A549 (cell line): ENCODE results near the gene SNRNP70. TPM values are rescaled to one million over a fixed set of nuclear protein-coding genes. Genes with fewer than 3 reads are reported as not detected.

Experiments used
- ATAC-seq, 2 experiments: fragments of 200-7000 bp in 1 of 2; fragments of >200 bp in 1 of 2; cut with Nextera tagmentation in 1 of 2; cut with Tn5 transposase in 1 of 2; 3 replicates each; pipeline versions ENCODE4 v1.8.0 to v1.9.1; 2018 to 2020; ENCODE audit warnings: mild to moderate bottlenecking in 1 of 2, moderate library complexity in 1 of 2
- CTCF ChIA-PET: fragments of 300-600 bp; sonication (Branson Sonifier 250); formaldehyde crosslinking; extraction: SDS; loops from one replicate; lab custom pipeline; 2021; ENCODE audit warnings: antibody characterized with exemption, inconsistent platforms; lab: Yijun Ruan, JAX
- POLR2A ChIA-PET: fragments of 350-600 bp; formaldehyde crosslinking; extraction: SDS; loops from one replicate; lab custom pipeline; 2021; ENCODE audit warnings: antibody characterized with exemption, inconsistent platforms; lab: Yijun Ruan, JAX
- DNase-seq, 2 experiments: peaks; one replicate each; pipeline versions ENCODE4 v3.0.0 to v3.0.0-alpha.2; 2011 to 2016; ENCODE audit warnings: low read depth in 1 of 2, low spot score in 1 of 2
- FAIRE-seq: peaks from 2 replicates; lab custom pipeline; 2011; peaks lifted over from hg19 to GRCh38; lab: Jason Lieb, UNC
- H3K27ac ChIP-seq, 2 experiments: fragments of >200 bp; sonication (Bioruptor Twin); formaldehyde crosslinking; 3 replicates each; pipeline ENCODE4 v1.5.1; 2016 to 2017
- H3K4me1 ChIP-seq: fragments of >200 bp; sonication (Bioruptor Twin); formaldehyde crosslinking; 3 replicates; pipeline ENCODE4 v1.6.1; 2016
- H3K4me2 ChIP-seq: fragments of >200 bp; sonication (Bioruptor Twin); formaldehyde crosslinking; 3 replicates; pipeline ENCODE4 v1.6.1; 2016
- H3K4me3 ChIP-seq: fragments of >200 bp; sonication (Bioruptor Twin); formaldehyde crosslinking; 3 replicates; pipeline ENCODE4 v1.5.1; 2016
- H3K9me3 ChIP-seq: fragments of >200 bp; sonication (Bioruptor Twin); formaldehyde crosslinking; 3 replicates; pipeline ENCODE4 v1.6.1; 2016
- BHLHE40 ChIP-seq: IDR thresholded peaks from 2 replicates; pipeline ENCODE4 v1.6.1; 2012; ENCODE audit warnings: low read depth, low read length, inconsistent platforms
- CBX2 ChIP-seq: fragments of 200-600 bp; sonication (generic); IDR thresholded peaks from 2 replicates; pipeline ENCODE4 v1.6.1; 2016; ENCODE audit warnings: low read depth, mild to moderate bottlenecking, borderline replicate concordance
- CBX8 ChIP-seq: fragments of 200-600 bp; sonication (generic); IDR thresholded peaks from 2 replicates; pipeline ENCODE4 v1.6.1; 2016
- CEBPB ChIP-seq, 2 experiments: fragments of >200 bp in 1 of 2; sonication (Bioruptor Twin) in 1 of 2; formaldehyde crosslinking in 1 of 2; IDR thresholded peaks; 2 replicates each; pipeline ENCODE4 v1.6.1; 2012 to 2016
- CHD2 ChIP-seq: fragments of 150-350 bp; IDR thresholded peaks from 2 replicates; pipeline ENCODE4 v1.6.1; 2014; ENCODE audit warnings: low read length; ENCODE audit not compliant: partially characterized antibody
- EP300 ChIP-seq, 2 experiments: fragments of >200 bp; sonication (Bioruptor Twin); formaldehyde crosslinking; IDR thresholded peaks; 2 replicates in 1 of 2; 3 replicates in 1 of 2; pipeline ENCODE4 v1.6.1; 2016 to 2017
- FOSB ChIP-seq: fragments of 250-450 bp; sonication (Bioruptor Pico); IDR thresholded peaks from 2 replicates; pipeline ENCODE4 v1.5.0; 2020; ENCODE audit warnings: mild to moderate bottlenecking, moderate library complexity
- GATA3 ChIP-seq: IDR thresholded peaks from 2 replicates; pipeline ENCODE4 v1.6.1; 2012; ENCODE audit warnings: borderline replicate concordance
- HOXA7 ChIP-seq: fragments of 250-450 bp; sonication (Bioruptor Pico); IDR thresholded peaks from 2 replicates; pipeline ENCODE4 v1.5.0; 2020; ENCODE audit warnings: mild to moderate bottlenecking, moderate library complexity
- HOXB13 ChIP-seq: fragments of 250-450 bp; sonication (Bioruptor Pico); IDR thresholded peaks from 2 replicates; pipeline ENCODE4 v1.5.0; 2020; ENCODE audit warnings: low read depth, mild to moderate bottlenecking, moderate library complexity
- HOXB5 ChIP-seq: fragments of 250-450 bp; sonication (Bioruptor Pico); IDR thresholded peaks from 2 replicates; pipeline ENCODE4 v1.5.0; 2020; ENCODE audit warnings: mild to moderate bottlenecking, moderate library complexity
- JUN ChIP-seq, 2 experiments: fragments of >200 bp; sonication (Bioruptor Twin); formaldehyde crosslinking; IDR thresholded peaks; 2 replicates in 1 of 2; 3 replicates in 1 of 2; pipeline ENCODE4 v1.6.1; 2016 to 2017
- KDM1A ChIP-seq: fragments of 200-600 bp; sonication (generic); IDR thresholded peaks from 2 replicates; pipeline ENCODE4 v1.6.1; 2016; ENCODE audit warnings: low read depth, mild to moderate bottlenecking
- MAFK ChIP-seq: fragments of 450-650 bp; IDR thresholded peaks from 2 replicates; pipeline ENCODE4 v1.6.1; 2014; ENCODE audit not compliant: partially characterized antibody
- NFE2L2 ChIP-seq: fragments of 150-350 bp; conservative IDR thresholded peaks from 2 replicates; pipeline ENCODE4 v1.6.1; 2014; ENCODE audit warnings: low read length
- NR3C1 ChIP-seq: fragments of >200 bp; sonication (Bioruptor Twin); formaldehyde crosslinking; IDR thresholded peaks from 3 replicates; pipeline ENCODE4 v1.6.1; 2017
- POLR2AphosphoS2 ChIP-seq: conservative IDR thresholded peaks from 2 replicates; pipeline ENCODE4 v1.6.1; 2012; ENCODE audit warnings: low read length, improper control_type of control experiment, inconsistent platforms
- RARB ChIP-seq: fragments of 250-450 bp; sonication (Bioruptor Pico); IDR thresholded peaks from 2 replicates; pipeline ENCODE4 v1.8.0; 2021; ENCODE audit warnings: mild to moderate bottlenecking, moderate library complexity
- RCOR1 ChIP-seq: fragments of 150-350 bp; IDR thresholded peaks from 2 replicates; pipeline ENCODE4 v1.6.1; 2014; ENCODE audit warnings: antibody characterized with exemption, low read length, low read depth
- SMC3 ChIP-seq: fragments of >200 bp; sonication (Bioruptor Twin); formaldehyde crosslinking; IDR thresholded peaks from 3 replicates; pipeline ENCODE4 v1.6.1; 2018; ENCODE audit warnings: inconsistent platforms
- SREBF2 ChIP-seq: fragments of 450-650 bp; IDR thresholded peaks from 2 replicates; pipeline ENCODE4 v1.6.1; 2014; ENCODE audit warnings: mild to moderate bottlenecking, moderate library complexity
- ZNF302 ChIP-seq: fragments of 250-450 bp; sonication (Bioruptor Pico); IDR thresholded peaks from 2 replicates; pipeline ENCODE4 v1.9.0; 2021; ENCODE audit warnings: inconsistent platforms, mild to moderate bottlenecking, moderate library complexity
- ZSCAN20 ChIP-seq: fragments of 250-450 bp; sonication (Bioruptor Pico); IDR thresholded peaks from 2 replicates; pipeline ENCODE4 v1.8.0; 2022; ENCODE audit warnings: mild to moderate bottlenecking, moderate library complexity
- WGBS: methylation state at CpG from one replicate; pipeline ENCODE4 v1.1.6; 2017; ENCODE audit errors: missing lambda C conversion rate; 5-methylcytosine and 5-hydroxymethylcytosine counted together
- polyA plus RNA-seq, 4 experiments: library from polyadenylated mRNA; depleted of rRNA in 3 of 4; stranded (reverse); fragments of >200 nt; fragmentation: RNase III in 1 of 4; extraction: RNeasy Plus Mini Kit Qiagen cat#74134 plus additional on column Dnase treatment in 1 of 4; gene quantifications; 2 replicates in 3 of 4; 3 replicates in 1 of 4; pipeline ENCODE4 v1.2.3, GENCODE V29; 2011 to 2017
- TF ChIP-seq, protein P1 (sequence below): fragments of 200-600 bp; sonication (generic); IDR thresholded peaks from 2 replicates; pipeline ENCODE4 v1.6.1; 2016; ENCODE audit warnings: antibody characterized with exemption, mild to moderate bottlenecking, moderate library complexity
- TF ChIP-seq, protein P2 (sequence below): fragments of 250-450 bp; sonication (Bioruptor Pico); IDR thresholded peaks from 2 replicates; pipeline ENCODE4 v1.5.0; 2020; ENCODE audit warnings: low read depth, mild to moderate bottlenecking, moderate library complexity
- TF ChIP-seq, protein P3 (sequence below): fragments of 150-350 bp; IDR thresholded peaks from 2 replicates; pipeline ENCODE4 v1.6.1; 2014; ENCODE audit warnings: low read depth, mild to moderate bottlenecking, low read length
- TF ChIP-seq, protein P4 (sequence below): fragments of >200 bp; sonication (Bioruptor Twin); formaldehyde crosslinking; IDR thresholded peaks from 3 replicates; pipeline ENCODE4 v1.5.1; 2016

Gene SNRNP70
- polyA plus RNA-seq, 2 of the 4 experiments (the other 2 are of a cell fraction): 214 to 350 TPM

- no peaks in the 10 kb centered on the region for H3K9me3 ChIP-seq
- 73% methylated on average over 43 of the region's 49 CpGs for WGBS
- no peak for DNase-seq
- H3K27ac ChIP-seq: peak overlapping the region; percentile 6 to 54; a peak in 3 of 6 replicates
- 0 out of 3 replicates have a peak, but pooled peaks cover 4% of the 10 kb centered on the region for H3K4me1 ChIP-seq
- H3K4me2 ChIP-seq: peak overlapping the region; percentile 53
- CTCF ChIA-PET: interaction anchor here (1.6 to 21.0 kb wide), 4 partner anchors 12 to 36 kb away, joined by 5 to 298 read pairs (median 28); partner anchors contain the start of gene LIN7B
- H3K4me3 ChIP-seq: peak overlapping the region; percentile 17; the same call in 2 of the 3 replicates
- POLR2A ChIA-PET: no interaction called here
- FAIRE-seq: no peak
- ATAC-seq: peak; percentile 8 to 30; a peak in 4 of 6 replicates
- TF ChIP-seq, protein P1, sequence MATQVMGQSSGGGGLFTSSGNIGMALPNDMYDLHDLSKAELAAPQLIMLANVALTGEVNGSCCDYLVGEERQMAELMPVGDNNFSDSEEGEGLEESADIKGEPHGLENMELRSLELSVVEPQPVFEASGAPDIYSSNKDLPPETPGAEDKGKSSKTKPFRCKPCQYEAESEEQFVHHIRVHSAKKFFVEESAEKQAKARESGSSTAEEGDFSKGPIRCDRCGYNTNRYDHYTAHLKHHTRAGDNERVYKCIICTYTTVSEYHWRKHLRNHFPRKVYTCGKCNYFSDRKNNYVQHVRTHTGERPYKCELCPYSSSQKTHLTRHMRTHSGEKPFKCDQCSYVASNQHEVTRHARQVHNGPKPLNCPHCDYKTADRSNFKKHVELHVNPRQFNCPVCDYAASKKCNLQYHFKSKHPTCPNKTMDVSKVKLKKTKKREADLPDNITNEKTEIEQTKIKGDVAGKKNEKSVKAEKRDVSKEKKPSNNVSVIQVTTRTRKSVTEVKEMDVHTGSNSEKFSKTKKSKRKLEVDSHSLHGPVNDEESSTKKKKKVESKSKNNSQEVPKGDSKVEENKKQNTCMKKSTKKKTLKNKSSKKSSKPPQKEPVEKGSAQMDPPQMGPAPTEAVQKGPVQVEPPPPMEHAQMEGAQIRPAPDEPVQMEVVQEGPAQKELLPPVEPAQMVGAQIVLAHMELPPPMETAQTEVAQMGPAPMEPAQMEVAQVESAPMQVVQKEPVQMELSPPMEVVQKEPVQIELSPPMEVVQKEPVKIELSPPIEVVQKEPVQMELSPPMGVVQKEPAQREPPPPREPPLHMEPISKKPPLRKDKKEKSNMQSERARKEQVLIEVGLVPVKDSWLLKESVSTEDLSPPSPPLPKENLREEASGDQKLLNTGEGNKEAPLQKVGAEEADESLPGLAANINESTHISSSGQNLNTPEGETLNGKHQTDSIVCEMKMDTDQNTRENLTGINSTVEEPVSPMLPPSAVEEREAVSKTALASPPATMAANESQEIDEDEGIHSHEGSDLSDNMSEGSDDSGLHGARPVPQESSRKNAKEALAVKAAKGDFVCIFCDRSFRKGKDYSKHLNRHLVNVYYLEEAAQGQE: no peak
- no peak for TF ChIP-seq HOXB5 (CRISPR knock-in tag)
- no peak for TF ChIP-seq SREBF2
- TF ChIP-seq NFE2L2: no peak
- no peak for TF ChIP-seq KDM1A
- no peak for TF ChIP-seq HOXA7
- TF ChIP-seq EP300 (IDR thresholded peaks at IDR 0.05): no peak
- TF ChIP-seq, protein P2, sequence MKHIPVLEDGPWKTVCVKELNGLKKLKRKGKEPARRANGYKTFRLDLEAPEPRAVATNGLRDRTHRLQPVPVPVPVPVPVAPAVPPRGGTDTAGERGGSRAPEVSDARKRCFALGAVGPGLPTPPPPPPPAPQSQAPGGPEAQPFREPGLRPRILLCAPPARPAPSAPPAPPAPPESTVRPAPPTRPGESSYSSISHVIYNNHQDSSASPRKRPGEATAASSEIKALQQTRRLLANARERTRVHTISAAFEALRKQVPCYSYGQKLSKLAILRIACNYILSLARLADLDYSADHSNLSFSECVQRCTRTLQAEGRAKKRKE (CRISPR knock-in tag): no peak
- TF ChIP-seq GATA3: no peak
- no peak for TF ChIP-seq SMC3
- no peak for TF ChIP-seq HOXB13
- TF ChIP-seq JUN (IDR thresholded peaks at IDR 0.05): no peak
- TF ChIP-seq CEBPB (IDR thresholded peaks at IDR 0.05): no peak
Measured at GRCh38 chr19:49132974-49133609, 47.8 kb downstream of the SNRNP70 start.

DNA sequence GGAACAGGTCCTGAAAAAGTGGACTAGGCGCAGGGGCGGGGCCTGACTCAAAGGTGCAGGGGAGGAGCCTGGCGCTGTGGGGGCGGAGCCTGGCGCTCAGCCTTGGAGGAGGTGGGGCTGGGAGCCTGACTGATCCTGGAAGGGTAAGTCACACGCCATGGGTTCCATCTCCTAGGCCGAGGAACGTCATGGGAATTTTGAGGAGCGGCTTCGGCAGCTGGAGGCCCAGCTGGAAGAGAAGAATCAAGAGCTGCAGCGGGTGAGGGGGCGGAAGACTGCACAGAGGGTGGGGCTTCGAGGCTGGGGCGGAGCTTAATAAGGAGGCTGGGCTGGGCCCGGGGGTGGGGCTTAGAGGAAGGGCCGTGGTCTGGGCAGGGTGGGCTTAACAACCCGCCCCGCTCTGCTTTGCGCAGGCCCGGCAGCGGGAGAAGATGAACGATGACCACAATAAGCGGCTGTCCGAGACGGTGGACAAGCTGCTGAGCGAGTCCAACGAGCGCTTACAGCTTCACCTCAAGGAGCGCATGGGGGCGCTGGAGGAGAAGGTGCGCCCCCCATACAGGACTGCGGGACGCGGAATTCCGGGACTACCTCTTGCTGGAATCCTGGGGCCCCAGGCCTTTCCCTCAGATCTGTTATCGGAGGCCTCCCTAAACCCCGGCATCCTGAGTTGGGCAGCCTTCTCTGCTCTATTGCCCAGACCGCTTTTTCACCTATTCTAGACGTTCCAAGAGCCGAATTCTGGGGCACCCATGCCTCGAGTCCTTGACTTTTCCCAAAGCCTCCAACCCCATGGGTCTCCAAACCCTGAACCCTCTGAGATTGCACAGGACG lies 48.6 kb downstream of the SNRNP70 start:
- ChIA-PET CTCF (interaction anchor here (0.9 to 21.0 kb wide), 10 partner anchors 11 to 134 kb away, joined by 3 to 298 read pairs (median 6); partner anchors contain the start of gene LIN7B), POLR2A (no interaction called here)
- peak; percentile 58 to 76 for ATAC-seq
- WGBS: 69% methylated on average over 41 of the region's 42 CpGs
- H3K27ac ChIP-seq: peak overlapping the region; percentile 6 to 54; a peak in 3 of 6 replicates
- H3K4me2 ChIP-seq: peak overlapping the region; percentile 53
- no peak for TF ChIP-seq CBX2
- no peak for TF ChIP-seq ZSCAN20 (CRISPR knock-in tag)
- TF ChIP-seq NFE2L2: no peak
- TF ChIP-seq RARB (CRISPR knock-in tag): no peak
- no peak for TF ChIP-seq KDM1A
- TF ChIP-seq FOSB: no peak
- TF ChIP-seq MAFK: no peak
- no peak for TF ChIP-seq ZNF302
- TF ChIP-seq CHD2: no peak
- no peak for TF ChIP-seq NR3C1
- TF ChIP-seq JUN (IDR thresholded peaks at IDR 0.05): no peak
- TF ChIP-seq CEBPB (IDR thresholded peaks at IDR 0.05): no peak
- no peak for TF ChIP-seq SMC3
- TF ChIP-seq, protein P3, sequence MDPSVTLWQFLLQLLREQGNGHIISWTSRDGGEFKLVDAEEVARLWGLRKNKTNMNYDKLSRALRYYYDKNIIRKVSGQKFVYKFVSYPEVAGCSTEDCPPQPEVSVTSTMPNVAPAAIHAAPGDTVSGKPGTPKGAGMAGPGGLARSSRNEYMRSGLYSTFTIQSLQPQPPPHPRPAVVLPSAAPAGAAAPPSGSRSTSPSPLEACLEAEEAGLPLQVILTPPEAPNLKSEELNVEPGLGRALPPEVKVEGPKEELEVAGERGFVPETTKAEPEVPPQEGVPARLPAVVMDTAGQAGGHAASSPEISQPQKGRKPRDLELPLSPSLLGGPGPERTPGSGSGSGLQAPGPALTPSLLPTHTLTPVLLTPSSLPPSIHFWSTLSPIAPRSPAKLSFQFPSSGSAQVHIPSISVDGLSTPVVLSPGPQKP: no peak
- TF ChIP-seq, protein P4, sequence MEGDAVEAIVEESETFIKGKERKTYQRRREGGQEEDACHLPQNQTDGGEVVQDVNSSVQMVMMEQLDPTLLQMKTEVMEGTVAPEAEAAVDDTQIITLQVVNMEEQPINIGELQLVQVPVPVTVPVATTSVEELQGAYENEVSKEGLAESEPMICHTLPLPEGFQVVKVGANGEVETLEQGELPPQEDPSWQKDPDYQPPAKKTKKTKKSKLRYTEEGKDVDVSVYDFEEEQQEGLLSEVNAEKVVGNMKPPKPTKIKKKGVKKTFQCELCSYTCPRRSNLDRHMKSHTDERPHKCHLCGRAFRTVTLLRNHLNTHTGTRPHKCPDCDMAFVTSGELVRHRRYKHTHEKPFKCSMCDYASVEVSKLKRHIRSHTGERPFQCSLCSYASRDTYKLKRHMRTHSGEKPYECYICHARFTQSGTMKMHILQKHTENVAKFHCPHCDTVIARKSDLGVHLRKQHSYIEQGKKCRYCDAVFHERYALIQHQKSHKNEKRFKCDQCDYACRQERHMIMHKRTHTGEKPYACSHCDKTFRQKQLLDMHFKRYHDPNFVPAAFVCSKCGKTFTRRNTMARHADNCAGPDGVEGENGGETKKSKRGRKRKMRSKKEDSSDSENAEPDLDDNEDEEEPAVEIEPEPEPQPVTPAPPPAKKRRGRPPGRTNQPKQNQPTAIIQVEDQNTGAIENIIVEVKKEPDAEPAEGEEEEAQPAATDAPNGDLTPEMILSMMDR: no peak
- no peak for TF ChIP-seq RCOR1
- no peak for TF ChIP-seq SREBF2
- TF ChIP-seq POLR2AphosphoS2: no peak
- TF ChIP-seq BHLHE40: no peak
- no peak for TF ChIP-seq CBX8
- no peaks in the 10 kb centered on the region for H3K4me1 ChIP-seq
- peak overlapping the region; percentile 17 for H3K4me3 ChIP-seq
- FAIRE-seq: no peak
- H3K9me3 ChIP-seq: no peaks in the 10 kb centered on the region
- DNase-seq: peak; percentile 72 to 73
